ENCODE data around the gene PI4K2B.

DNA sequence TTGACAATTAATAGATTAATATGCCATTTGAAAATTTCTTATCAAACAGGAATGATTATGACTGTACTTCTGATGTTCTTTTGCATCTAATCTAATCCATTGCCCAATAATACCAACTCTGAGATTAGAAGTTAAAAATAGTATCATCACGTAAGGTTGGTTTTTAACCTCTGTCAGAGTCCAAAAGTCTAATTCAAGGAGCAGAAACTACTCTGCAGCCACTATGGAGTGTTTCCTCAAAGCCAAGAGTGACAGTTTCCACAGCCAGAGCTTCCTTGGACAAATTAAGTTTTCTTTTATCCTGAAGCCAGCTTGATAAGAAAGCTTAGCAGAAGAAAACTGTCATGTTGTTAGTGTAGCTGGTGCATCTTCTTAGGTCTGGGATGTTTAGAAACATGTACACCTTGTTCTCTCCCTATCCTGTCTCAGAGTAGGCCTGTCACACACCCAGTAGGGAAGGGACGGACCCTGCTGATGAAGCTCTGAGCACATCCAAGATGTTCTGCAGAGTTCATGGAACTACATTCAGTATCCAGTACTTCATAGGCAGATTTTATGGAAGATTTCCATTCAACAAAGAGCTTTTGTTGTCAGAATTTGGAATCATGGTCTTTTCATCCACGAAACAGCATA is 20.4 kb upstream of the PI4K2B start:
- TF ChIP-seq OSR1 (CRISPR knock-in tag; IDR thresholded peaks at IDR 0.05): no peak
- no peak for TF ChIP-seq ZFP30 (CRISPR knock-in tag; IDR thresholded peaks at IDR 0.05)
- TF ChIP-seq, protein P1, sequence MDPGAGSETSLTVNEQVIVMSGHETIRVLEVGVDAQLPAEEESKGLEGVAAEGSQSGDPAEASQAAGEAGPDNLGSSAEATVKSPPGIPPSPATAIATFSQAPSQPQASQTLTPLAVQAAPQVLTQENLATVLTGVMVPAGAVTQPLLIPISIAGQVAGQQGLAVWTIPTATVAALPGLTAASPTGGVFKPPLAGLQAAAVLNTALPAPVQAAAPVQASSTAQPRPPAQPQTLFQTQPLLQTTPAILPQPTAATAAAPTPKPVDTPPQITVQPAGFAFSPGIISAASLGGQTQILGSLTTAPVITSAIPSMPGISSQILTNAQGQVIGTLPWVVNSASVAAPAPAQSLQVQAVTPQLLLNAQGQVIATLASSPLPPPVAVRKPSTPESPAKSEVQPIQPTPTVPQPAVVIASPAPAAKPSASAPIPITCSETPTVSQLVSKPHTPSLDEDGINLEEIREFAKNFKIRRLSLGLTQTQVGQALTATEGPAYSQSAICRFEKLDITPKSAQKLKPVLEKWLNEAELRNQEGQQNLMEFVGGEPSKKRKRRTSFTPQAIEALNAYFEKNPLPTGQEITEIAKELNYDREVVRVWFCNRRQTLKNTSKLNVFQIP (CRISPR knock-in tag; IDR thresholded peaks at IDR 0.05; ENCODE audit: borderline replicate concordance, low read depth): no peak
